ENCODE results near the gene TGFBR1. TPM values are rescaled to one million over a fixed set of nuclear protein-coding genes. Genes with fewer than 3 reads are reported as not detected.

Gene TGFBR1
- total and polyA plus RNA-seq, 3 donors from 2014 or later, result 20.9 to 30.8 (median 28.7) TPM

DNA sequence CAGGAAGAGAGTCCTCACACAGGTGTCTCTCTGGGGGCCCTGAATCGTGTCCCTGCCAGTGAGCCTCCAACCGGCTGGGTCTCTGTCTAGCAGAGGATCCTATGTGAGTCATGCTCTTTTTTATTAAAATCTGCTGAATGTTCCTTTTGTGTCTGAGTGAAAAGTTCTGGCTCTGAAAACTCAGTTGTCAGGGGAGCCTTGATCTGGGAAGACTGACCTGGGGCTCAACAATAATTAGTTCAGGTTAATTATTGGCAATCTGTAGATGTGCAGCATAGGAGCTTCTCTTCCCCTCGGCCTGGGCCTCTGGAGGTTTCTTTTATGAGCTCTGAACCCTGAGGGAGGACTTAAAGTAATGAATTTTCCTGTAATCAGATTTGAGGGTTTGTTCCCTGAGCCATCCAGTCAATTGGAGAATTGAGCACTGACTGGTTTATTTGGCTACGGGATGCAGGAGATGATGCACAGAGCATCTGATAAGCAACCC is 71.7 kb downstream of the TGFBR1 start:
- Histone ChIP-seq H3K4me1 (peaks cover 6% of the 10 kb centered on the region), H3K4me3 (no peak overlapping the region), H3K36me3 (ENCODE audit: low read depth, missing control alignments) (no peaks in the 10 kb centered on the region), H3K27me3 (no peaks in the 10 kb centered on the region), H3K27ac (no peak overlapping the region), H3K9me3 (no peaks in the 10 kb centered on the region)
- 63 to 65% methylated on average over 4 of the region's 4 CpGs for WGBS, 2 donors
- intact Hi-C loops (cut with DNase I; ENCODE audit: low total_unique reads), result no loop called here
- TF ChIP-seq, protein P1, sequence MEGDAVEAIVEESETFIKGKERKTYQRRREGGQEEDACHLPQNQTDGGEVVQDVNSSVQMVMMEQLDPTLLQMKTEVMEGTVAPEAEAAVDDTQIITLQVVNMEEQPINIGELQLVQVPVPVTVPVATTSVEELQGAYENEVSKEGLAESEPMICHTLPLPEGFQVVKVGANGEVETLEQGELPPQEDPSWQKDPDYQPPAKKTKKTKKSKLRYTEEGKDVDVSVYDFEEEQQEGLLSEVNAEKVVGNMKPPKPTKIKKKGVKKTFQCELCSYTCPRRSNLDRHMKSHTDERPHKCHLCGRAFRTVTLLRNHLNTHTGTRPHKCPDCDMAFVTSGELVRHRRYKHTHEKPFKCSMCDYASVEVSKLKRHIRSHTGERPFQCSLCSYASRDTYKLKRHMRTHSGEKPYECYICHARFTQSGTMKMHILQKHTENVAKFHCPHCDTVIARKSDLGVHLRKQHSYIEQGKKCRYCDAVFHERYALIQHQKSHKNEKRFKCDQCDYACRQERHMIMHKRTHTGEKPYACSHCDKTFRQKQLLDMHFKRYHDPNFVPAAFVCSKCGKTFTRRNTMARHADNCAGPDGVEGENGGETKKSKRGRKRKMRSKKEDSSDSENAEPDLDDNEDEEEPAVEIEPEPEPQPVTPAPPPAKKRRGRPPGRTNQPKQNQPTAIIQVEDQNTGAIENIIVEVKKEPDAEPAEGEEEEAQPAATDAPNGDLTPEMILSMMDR (IDR thresholded peaks at IDR 0.05), result no peak
- no peak for TF ChIP-seq POLR2A (IDR thresholded peaks at IDR 0.05)
- DNase-seq, result no peak

DNA sequence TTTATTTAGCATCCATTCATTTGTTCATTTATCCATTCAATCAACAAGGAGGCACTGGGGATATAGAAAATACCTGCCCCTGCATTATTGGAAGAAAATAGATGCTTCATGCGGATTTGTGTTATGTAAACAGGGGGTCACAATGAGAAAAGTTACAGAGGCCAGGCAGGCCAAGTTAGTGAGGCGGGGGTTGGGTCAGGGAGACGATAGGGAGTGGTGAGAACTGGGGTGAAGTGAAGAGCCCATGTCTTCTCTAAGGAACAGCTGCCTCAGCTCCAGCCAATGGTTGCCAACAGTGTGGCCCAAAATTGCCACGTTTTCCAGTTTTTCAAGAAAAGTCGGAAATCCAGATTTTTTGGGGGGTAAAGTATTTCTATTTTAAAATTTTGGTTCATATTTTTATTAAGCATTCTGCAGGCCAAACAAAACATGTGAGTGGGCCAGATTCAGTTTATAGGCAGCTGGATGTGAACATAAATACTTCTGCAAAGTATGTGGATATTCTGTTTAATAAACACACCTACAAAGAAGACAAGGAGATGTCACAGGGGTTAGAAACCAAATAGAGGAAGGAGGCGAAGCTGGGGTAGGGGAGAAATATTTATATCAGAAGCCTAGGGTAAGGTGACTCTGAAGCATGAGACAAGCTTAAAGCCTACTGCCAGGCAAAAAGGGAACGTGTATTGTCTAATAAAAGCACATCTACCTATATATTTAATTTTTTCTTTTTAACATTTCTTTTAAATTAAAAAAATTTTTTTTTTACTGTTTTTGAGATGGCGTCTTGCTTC is 72.9 kb downstream of the TGFBR1 start:
- Histone ChIP-seq H3K27ac (no peak overlapping the region), H3K4me1 (peaks cover 6% of the 10 kb centered on the region), H3K9me3 (no peaks in the 10 kb centered on the region), H3K4me3 (no peak overlapping the region), H3K27me3 (no peaks in the 10 kb centered on the region), H3K36me3 (ENCODE audit: low read depth, missing control alignments) (no peaks in the 10 kb centered on the region)
- TF ChIP-seq, protein P1 (IDR thresholded peaks at IDR 0.05), result no peak
- TF ChIP-seq POLR2A (IDR thresholded peaks at IDR 0.05), result no peak
- DNase-seq, result no peak
- 89 to 91% methylated on average over 8 of the region's 8 CpGs for WGBS, 2 donors
- intact Hi-C loops (cut with DNase I; ENCODE audit: low total_unique reads), result no loop called here

DNA sequence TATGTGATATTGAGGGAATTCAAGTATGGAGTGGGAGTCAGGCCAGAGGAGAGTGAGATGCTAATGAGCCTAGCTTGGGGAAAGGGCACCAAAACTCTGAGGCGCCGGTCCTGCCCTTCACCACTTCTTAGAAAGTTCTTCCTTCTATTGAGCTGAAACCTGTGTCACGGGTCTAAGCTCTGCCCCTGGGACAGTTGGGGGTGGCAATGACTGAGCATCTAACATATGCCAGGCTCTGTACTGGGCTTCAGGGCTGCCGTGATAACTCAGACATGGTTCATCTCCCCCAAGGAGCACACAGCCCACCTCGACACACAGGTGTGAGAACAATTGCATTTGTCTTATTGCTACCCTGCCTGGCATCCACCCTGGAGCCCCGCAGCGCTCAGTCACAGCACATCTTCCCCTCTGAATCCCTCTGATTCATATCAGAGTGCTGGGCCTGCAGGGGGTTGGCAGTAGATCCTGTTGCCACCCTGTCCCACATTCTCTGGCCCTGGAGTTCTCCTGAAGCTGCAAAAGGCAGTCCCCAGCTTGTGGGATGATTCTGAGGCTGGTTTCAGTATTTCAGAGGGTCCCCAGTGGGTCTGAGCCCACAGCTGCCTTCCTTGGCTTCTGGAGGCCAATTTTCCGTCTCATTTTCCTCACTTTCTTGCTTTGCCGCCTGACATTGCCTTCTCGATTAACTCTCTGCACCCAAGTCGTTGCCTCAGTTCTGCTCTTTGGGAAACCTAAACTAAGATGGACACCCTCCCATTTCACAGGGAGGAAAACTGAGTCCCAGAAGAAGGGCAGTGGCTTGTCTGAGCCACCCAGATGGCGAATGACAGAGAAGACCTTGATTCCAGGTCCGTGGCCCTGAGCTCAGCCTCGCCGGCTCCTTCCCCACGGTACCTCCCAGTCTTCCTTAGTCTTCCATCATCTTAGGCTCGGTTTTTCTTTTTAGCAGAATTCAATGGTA is 74.3 kb downstream of the TGFBR1 start:
- intact Hi-C loops (cut with DNase I; ENCODE audit: low total_unique reads), result no loop called here
- no peak for TF ChIP-seq POLR2A (IDR thresholded peaks at IDR 0.05)
- TF ChIP-seq, protein P1 (IDR thresholded peaks at IDR 0.05), result no peak

GRCh38 chr9:99180199-99180598 is 75.3 kb downstream of the TGFBR1 start:
- no peak overlapping the region for H3K27ac ChIP-seq
- no peaks in the 10 kb centered on the region for H3K36me3 ChIP-seq (ENCODE audit: low read depth, missing control alignments)
- TF ChIP-seq, protein P1 (IDR thresholded peaks at IDR 0.05), result no peak
- TF ChIP-seq POLR2A (IDR thresholded peaks at IDR 0.05), result no peak
- no peaks in the 10 kb centered on the region for H3K27me3 ChIP-seq
- no peaks in the 10 kb centered on the region for H3K4me1 ChIP-seq
- intact Hi-C loops (cut with DNase I; ENCODE audit: low total_unique reads), result no loop called here
- no peak for DNase-seq
- no peaks in the 10 kb centered on the region for H3K9me3 ChIP-seq
- H3K4me3 ChIP-seq, result no peak overlapping the region
- WGBS, 2 donors, result 79 to 94% methylated on average over 1 of the region's 1 CpG

More for the DNA sequence above, 74.3 kb downstream of the TGFBR1 start:
- Histone ChIP-seq H3K9me3 (no peaks in the 10 kb centered on the region), H3K27me3 (no peaks in the 10 kb centered on the region), H3K4me1 (no peaks in the 10 kb centered on the region), H3K4me3 (no peak overlapping the region), H3K27ac (no peak overlapping the region), H3K36me3 (ENCODE audit: low read depth, missing control alignments) (no peaks in the 10 kb centered on the region)
- WGBS, 2 donors, result 91 to 92% methylated on average over 17 of the region's 17 CpGs
- DNase-seq, result no peak
